Activated naive CD4-positive, alpha-beta T cell (primary cell): Measurements from ENCODE around the gene ORAI3.

Source experiments
- DNase-seq, 4 experiments: peaks; one replicate each; lab custom pipeline; 2025; lab: John Stamatoyannopoulos, UW

Gene ORAI3

GRCh38 chr16:30947859-30948666 is 805 bp upstream of the ORAI3 start:
- DNase-seq = no peak

GRCh38 chr16:30949650-30950515 is 1.0 kb downstream of the ORAI3 start:
- DNase-seq = peak in 1 of 4 experiments; percentile 17

- DNase-seq = no peak
Measured at GRCh38 chr16:30950516-30951065, 1.7 kb downstream of the ORAI3 start.

GRCh38 chr16:30951193-30951592 is 2.3 kb downstream of the ORAI3 start:
- DNase-seq = no peak

GRCh38 chr16:30951750-30952149 is 2.9 kb downstream of the ORAI3 start:
- DNase-seq = no peak

GRCh38 chr16:30953111-30953510 is 4.2 kb downstream of the ORAI3 start:
- DNase-seq = no peak

- peak in 3 of 4 experiments; percentile 12 to 38 (median 14) for DNase-seq
Measured at GRCh38 chr16:30953511-30954124, 4.8 kb downstream of the ORAI3 start.

GRCh38 chr16:30954993-30955392 is 6.1 kb downstream of the ORAI3 start:
- no peak for DNase-seq

GRCh38 chr16:30956601-30957455 is 8.0 kb downstream of the ORAI3 start:
- DNase-seq = peak; percentile 71 to 88 (median 76)

- peak; percentile 92 to 97 (median 96) for DNase-seq
Measured at GRCh38 chr16:30957456-30958174, 8.7 kb downstream of the ORAI3 start, which contains the start of gene SETD1A. Gene SETD1A (plus strand): TSS chr16:30957754. CDS start chr16:30958732, 978 bp downstream.

GRCh38 chr16:30958175-30959079 is 9.6 kb downstream of the ORAI3 start:
- DNase-seq = peak in 2 of 4 experiments; percentile 50 to 70

GRCh38 chr16:30961384-30961783 is 12.5 kb downstream of the ORAI3 start:
- DNase-seq = no peak

GRCh38 chr16:30963925-30964511 is 15.2 kb downstream of the ORAI3 start:
- no peak for DNase-seq

GRCh38 chr16:30964574-30965226 is 15.8 kb downstream of the ORAI3 start:
- DNase-seq = no peak

GRCh38 chr16:30965436-30965835 is 16.6 kb downstream of the ORAI3 start:
- no peak for DNase-seq

- no peak for DNase-seq
Measured at GRCh38 chr16:30966033-30966619, 17.3 kb downstream of the ORAI3 start.

- DNase-seq = no peak
Measured at GRCh38 chr16:30967795-30968194, 18.9 kb downstream of the ORAI3 start.

GRCh38 chr16:30969246-30969842 is 20.5 kb downstream of the ORAI3 start:
- DNase-seq = no peak
